T-helper 22 cell (primary cell): ENCODE measurements around the gene SF3B4.
"Not testable (repeated sequence)": the region's sequence is repeated elsewhere in the genome, so short reads cannot be mapped to it uniquely, and the experiment has no call there.

Experiments
- DNase-seq: peaks from one replicate; pipeline ENCODE4 v3.0.0-alpha.2; 2020; ENCODE audit warnings: low read depth

SF3B4 gene

GRCh38 chr1:149887456-149888246 lies 40.0 kb downstream of the SF3B4 start:
- DNase-seq, result peak; percentile 77

GRCh38 chr1:149887196-149887455 lies 40.5 kb downstream of the SF3B4 start:
- not testable (repeated sequence) for DNase-seq

DNA sequence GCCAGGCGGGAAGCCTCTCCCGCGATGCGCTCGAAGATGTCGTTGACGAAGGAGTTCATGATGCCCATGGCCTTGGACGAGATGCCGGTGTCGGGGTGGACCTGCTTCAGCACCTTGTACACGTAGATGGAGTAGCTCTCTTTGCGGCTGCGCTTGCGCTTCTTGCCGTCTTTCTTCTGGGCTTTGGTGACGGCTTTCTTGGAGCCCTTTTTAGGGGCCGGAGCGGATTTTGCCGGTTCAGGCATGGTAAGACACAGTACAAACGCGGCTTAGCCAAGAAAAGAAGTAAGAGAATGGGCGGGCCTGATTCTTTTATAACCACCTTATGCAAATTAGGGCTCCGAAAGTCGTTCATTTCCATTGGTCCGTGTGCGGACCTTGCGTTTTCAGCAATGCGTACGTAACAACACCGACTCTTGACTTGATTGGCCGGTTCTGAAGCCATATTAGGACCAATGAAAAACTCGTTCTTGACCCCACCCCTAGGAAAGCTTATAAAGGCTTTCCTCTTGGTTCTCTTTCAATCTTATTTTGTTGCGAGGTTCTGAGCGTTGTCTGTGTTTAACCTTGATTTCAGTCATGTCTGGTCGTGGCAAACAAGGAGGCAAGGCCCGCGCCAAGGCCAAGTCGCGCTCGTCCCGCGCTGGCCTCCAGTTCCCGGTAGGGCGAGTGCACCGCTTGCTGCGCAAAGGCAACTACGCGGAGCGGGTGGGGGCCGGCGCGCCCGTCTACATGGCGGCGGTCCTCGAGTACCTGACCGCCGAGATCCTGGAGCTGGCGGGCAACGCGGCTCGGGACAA lies 41.0 kb downstream of the SF3B4 start:
- DNase-seq, result peak; percentile 82

GRCh38 chr1:149886121-149886395 lies 41.5 kb downstream of the SF3B4 start:
- DNase-seq, result not testable (repeated sequence)

- DNase-seq, result peak; percentile 35
Measured at GRCh38 chr1:149885339-149886120, 42.1 kb downstream of the SF3B4 start.

GRCh38 chr1:149884433-149885338 lies 42.9 kb downstream of the SF3B4 start:
- no peak for DNase-seq

DNA sequence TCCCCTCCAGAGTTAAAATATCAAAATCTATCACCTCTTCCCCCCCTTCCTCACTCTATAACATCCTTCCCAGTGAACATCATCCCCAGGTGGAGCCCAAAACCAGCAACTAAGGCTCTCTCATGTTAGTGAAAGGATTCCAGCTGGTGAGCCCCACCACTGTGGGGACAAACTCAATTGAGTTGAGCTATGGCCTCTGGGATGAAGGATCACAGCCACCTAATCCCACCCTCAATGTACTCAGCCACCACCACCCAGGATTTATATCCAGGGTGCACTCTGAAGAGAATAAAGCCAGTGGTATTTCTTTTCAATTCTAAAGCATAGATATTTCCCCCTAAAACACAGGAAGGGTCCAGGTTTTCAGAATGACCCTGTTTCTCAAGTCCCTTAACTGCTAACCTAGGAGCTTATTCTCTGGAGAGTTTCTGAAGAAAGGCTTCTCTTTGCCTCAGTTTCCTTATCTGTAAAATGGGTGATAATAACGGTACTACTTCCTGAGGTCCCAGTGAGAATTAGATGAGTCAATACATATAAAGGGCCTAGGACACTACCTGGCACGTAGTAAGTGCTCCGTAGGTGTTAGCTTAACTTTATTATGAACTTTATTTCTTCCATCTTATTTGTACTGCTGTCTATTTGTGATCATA lies 43.9 kb downstream of the SF3B4 start:
- DNase-seq, result no peak

DNA sequence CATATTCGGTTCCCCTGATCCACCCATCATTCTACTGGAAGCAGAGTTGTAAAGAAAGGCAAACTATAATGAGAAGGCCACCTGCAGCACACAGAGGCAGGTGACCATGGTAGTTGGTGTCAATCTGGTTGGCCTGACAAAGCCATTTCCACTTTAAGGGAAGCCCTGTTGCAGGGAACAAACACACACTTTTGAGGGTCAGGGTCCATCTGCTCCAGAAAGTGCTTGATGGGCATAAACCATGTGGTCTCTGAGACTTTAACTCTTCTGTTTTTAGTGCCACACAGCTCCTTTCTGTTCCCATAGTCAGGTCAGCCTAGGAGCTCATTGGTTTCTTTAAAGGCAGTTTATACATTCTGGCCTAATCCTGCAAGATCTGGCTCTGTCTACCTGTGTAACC lies 45.7 kb downstream of the SF3B4 start:
- no peak for DNase-seq

DNA sequence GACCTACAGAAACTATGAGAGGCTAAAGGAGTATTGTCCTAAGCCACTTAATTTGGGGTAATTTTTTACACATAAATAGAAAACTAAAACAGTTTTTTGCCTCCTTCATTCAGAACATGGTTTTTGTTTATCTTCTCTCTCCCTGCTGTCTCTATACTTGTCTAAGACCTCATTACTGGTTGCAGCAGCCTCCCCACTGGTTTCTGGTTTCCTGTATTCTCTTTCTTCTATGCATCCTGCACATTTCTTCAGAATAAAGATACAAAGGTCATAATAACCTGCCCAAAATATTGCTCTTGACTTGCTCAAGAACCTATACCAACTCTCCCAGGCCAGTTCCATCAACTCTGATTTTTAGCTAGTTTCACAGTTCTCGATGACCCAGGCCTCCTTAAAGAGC lies 48.0 kb downstream of the SF3B4 start:
- DNase-seq, result no peak

GRCh38 chr1:149877211-149877946 lies 50.2 kb downstream of the SF3B4 start:
- no peak for DNase-seq
